WTC11 (cell line): Measurements from ENCODE around the gene HEPACAM.

Source experiments
- IRF2 ChIP-seq: sonication (generic); formaldehyde crosslinking; IDR thresholded peaks from 2 replicates; pipeline ENCODE4 v1.8.0; 2022; ENCODE audit warnings: low read depth, missing genetic modification reagents, borderline replicate concordance
- NFYB ChIP-seq: sonication (generic); formaldehyde crosslinking; conservative IDR thresholded peaks from 2 replicates; pipeline ENCODE4 v1.8.0; 2022; ENCODE audit warnings: low read depth, missing genetic modification reagents
- NR2C2 ChIP-seq: sonication (generic); formaldehyde crosslinking; IDR thresholded peaks from 2 replicates; pipeline ENCODE4 v1.8.0; 2022; ENCODE audit warnings: mild to moderate bottlenecking, missing genetic modification reagents
- ZNF416 ChIP-seq: fragments of 250-450 bp; sonication (Bioruptor Pico); IDR thresholded peaks from 2 replicates; pipeline ENCODE4 v1.9.0; 2021; ENCODE audit warnings: mild to moderate bottlenecking, inconsistent platforms
- TF ChIP-seq, protein P1 (sequence below): sonication (generic); formaldehyde crosslinking; IDR thresholded peaks from 2 replicates; pipeline ENCODE4 v1.8.1; 2023; ENCODE audit warnings: mild to moderate bottlenecking, missing genetic modification reagents, borderline replicate concordance
- TF ChIP-seq, protein P2 (sequence below): sonication (generic); formaldehyde crosslinking; IDR thresholded peaks from 2 replicates; pipeline ENCODE4 v1.8.1; 2022; ENCODE audit warnings: low read depth, mild to moderate bottlenecking, moderate library complexity, missing genetic modification reagents, borderline replicate concordance
- TF ChIP-seq, protein P3 (sequence below): fragments of 200-600 bp; IDR thresholded peaks from 2 replicates; pipeline ENCODE4 v1.8.0; 2022; ENCODE audit warnings: antibody characterized with exemption
- TF ChIP-seq, protein P4 (sequence below): sonication (generic); formaldehyde crosslinking; IDR thresholded peaks from 2 replicates; pipeline ENCODE4 v1.8.1; 2023; ENCODE audit warnings: mild to moderate bottlenecking, missing genetic modification reagents
- TF ChIP-seq, protein P5 (sequence below): sonication (generic); formaldehyde crosslinking; conservative IDR thresholded peaks from 2 replicates; pipeline ENCODE4 v1.8.1; 2023; ENCODE audit warnings: mild to moderate bottlenecking, low read depth, missing genetic modification reagents, moderate library complexity
- TF ChIP-seq, protein P6 (sequence below): sonication (generic); formaldehyde crosslinking; IDR thresholded peaks from 2 replicates; pipeline ENCODE4 v1.8.0; 2022; ENCODE audit warnings: missing genetic modification reagents
- TF ChIP-seq, protein P7 (sequence below): sonication (generic); formaldehyde crosslinking; IDR thresholded peaks from 2 replicates; pipeline ENCODE4 v1.8.0; 2023; ENCODE audit warnings: missing genetic modification reagents
- TF ChIP-seq, protein P8 (sequence below): sonication (generic); formaldehyde crosslinking; IDR thresholded peaks from 2 replicates; pipeline ENCODE4 v1.8.0; 2022; ENCODE audit warnings: mild to moderate bottlenecking, missing genetic modification reagents

DNA sequence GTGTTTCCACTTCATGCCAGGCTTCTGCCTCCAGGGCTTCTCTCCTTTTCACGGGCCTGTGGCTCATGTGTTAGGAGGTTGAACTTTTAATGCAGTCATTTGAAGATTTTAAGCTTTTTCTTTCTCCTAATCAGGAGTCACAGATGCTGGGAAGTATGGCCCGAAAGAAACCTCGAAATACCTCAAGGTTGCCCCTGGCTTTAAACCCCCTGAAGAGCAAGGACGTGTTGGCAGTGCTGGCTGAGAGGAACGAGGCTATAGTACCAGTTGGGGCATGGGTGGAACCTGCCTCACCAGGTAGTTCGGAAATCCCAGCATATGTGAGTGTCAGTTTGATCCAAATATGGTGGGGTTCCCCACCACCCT, 18.7 kb upstream of the HEPACAM start:
- TF ChIP-seq, protein P1, sequence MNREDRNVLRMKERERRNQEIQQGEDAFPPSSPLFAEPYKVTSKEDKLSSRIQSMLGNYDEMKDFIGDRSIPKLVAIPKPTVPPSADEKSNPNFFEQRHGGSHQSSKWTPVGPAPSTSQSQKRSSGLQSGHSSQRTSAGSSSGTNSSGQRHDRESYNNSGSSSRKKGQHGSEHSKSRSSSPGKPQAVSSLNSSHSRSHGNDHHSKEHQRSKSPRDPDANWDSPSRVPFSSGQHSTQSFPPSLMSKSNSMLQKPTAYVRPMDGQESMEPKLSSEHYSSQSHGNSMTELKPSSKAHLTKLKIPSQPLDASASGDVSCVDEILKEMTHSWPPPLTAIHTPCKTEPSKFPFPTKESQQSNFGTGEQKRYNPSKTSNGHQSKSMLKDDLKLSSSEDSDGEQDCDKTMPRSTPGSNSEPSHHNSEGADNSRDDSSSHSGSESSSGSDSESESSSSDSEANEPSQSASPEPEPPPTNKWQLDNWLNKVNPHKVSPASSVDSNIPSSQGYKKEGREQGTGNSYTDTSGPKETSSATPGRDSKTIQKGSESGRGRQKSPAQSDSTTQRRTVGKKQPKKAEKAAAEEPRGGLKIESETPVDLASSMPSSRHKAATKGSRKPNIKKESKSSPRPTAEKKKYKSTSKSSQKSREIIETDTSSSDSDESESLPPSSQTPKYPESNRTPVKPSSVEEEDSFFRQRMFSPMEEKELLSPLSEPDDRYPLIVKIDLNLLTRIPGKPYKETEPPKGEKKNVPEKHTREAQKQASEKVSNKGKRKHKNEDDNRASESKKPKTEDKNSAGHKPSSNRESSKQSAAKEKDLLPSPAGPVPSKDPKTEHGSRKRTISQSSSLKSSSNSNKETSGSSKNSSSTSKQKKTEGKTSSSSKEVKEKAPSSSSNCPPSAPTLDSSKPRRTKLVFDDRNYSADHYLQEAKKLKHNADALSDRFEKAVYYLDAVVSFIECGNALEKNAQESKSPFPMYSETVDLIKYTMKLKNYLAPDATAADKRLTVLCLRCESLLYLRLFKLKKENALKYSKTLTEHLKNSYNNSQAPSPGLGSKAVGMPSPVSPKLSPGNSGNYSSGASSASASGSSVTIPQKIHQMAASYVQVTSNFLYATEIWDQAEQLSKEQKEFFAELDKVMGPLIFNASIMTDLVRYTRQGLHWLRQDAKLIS (CRISPR knock-in tag) = no peak
- TF ChIP-seq, protein P2, sequence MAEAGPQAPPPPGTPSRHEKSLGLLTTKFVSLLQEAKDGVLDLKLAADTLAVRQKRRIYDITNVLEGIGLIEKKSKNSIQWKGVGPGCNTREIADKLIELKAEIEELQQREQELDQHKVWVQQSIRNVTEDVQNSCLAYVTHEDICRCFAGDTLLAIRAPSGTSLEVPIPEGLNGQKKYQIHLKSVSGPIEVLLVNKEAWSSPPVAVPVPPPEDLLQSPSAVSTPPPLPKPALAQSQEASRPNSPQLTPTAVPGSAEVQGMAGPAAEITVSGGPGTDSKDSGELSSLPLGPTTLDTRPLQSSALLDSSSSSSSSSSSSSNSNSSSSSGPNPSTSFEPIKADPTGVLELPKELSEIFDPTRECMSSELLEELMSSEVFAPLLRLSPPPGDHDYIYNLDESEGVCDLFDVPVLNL = no peak
- TF ChIP-seq, protein P3, sequence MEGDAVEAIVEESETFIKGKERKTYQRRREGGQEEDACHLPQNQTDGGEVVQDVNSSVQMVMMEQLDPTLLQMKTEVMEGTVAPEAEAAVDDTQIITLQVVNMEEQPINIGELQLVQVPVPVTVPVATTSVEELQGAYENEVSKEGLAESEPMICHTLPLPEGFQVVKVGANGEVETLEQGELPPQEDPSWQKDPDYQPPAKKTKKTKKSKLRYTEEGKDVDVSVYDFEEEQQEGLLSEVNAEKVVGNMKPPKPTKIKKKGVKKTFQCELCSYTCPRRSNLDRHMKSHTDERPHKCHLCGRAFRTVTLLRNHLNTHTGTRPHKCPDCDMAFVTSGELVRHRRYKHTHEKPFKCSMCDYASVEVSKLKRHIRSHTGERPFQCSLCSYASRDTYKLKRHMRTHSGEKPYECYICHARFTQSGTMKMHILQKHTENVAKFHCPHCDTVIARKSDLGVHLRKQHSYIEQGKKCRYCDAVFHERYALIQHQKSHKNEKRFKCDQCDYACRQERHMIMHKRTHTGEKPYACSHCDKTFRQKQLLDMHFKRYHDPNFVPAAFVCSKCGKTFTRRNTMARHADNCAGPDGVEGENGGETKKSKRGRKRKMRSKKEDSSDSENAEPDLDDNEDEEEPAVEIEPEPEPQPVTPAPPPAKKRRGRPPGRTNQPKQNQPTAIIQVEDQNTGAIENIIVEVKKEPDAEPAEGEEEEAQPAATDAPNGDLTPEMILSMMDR = no peak
- TF ChIP-seq, protein P4, sequence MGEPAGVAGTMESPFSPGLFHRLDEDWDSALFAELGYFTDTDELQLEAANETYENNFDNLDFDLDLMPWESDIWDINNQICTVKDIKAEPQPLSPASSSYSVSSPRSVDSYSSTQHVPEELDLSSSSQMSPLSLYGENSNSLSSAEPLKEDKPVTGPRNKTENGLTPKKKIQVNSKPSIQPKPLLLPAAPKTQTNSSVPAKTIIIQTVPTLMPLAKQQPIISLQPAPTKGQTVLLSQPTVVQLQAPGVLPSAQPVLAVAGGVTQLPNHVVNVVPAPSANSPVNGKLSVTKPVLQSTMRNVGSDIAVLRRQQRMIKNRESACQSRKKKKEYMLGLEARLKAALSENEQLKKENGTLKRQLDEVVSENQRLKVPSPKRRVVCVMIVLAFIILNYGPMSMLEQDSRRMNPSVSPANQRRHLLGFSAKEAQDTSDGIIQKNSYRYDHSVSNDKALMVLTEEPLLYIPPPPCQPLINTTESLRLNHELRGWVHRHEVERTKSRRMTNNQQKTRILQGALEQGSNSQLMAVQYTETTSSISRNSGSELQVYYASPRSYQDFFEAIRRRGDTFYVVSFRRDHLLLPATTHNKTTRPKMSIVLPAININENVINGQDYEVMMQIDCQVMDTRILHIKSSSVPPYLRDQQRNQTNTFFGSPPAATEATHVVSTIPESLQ (CRISPR knock-in tag) = no peak
- TF ChIP-seq IRF2 (CRISPR knock-in tag) = no peak
- TF ChIP-seq ZNF416 (CRISPR knock-in tag) = no peak
- no peak for TF ChIP-seq NFYB
- TF ChIP-seq, protein P5, sequence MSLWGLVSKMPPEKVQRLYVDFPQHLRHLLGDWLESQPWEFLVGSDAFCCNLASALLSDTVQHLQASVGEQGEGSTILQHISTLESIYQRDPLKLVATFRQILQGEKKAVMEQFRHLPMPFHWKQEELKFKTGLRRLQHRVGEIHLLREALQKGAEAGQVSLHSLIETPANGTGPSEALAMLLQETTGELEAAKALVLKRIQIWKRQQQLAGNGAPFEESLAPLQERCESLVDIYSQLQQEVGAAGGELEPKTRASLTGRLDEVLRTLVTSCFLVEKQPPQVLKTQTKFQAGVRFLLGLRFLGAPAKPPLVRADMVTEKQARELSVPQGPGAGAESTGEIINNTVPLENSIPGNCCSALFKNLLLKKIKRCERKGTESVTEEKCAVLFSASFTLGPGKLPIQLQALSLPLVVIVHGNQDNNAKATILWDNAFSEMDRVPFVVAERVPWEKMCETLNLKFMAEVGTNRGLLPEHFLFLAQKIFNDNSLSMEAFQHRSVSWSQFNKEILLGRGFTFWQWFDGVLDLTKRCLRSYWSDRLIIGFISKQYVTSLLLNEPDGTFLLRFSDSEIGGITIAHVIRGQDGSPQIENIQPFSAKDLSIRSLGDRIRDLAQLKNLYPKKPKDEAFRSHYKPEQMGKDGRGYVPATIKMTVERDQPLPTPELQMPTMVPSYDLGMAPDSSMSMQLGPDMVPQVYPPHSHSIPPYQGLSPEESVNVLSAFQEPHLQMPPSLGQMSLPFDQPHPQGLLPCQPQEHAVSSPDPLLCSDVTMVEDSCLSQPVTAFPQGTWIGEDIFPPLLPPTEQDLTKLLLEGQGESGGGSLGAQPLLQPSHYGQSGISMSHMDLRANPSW (CRISPR knock-in tag) = no peak
- TF ChIP-seq, protein P6, sequence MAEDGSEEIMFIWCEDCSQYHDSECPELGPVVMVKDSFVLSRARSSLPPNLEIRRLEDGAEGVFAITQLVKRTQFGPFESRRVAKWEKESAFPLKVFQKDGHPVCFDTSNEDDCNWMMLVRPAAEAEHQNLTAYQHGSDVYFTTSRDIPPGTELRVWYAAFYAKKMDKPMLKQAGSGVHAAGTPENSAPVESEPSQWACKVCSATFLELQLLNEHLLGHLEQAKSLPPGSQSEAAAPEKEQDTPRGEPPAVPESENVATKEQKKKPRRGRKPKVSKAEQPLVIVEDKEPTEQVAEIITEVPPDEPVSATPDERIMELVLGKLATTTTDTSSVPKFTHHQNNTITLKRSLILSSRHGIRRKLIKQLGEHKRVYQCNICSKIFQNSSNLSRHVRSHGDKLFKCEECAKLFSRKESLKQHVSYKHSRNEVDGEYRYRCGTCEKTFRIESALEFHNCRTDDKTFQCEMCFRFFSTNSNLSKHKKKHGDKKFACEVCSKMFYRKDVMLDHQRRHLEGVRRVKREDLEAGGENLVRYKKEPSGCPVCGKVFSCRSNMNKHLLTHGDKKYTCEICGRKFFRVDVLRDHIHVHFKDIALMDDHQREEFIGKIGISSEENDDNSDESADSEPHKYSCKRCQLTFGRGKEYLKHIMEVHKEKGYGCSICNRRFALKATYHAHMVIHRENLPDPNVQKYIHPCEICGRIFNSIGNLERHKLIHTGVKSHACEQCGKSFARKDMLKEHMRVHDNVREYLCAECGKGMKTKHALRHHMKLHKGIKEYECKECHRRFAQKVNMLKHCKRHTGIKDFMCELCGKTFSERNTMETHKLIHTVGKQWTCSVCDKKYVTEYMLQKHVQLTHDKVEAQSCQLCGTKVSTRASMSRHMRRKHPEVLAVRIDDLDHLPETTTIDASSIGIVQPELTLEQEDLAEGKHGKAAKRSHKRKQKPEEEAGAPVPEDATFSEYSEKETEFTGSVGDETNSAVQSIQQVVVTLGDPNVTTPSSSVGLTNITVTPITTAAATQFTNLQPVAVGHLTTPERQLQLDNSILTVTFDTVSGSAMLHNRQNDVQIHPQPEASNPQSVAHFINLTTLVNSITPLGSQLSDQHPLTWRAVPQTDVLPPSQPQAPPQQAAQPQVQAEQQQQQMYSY (CRISPR knock-in tag) = no peak
- TF ChIP-seq, protein P7, sequence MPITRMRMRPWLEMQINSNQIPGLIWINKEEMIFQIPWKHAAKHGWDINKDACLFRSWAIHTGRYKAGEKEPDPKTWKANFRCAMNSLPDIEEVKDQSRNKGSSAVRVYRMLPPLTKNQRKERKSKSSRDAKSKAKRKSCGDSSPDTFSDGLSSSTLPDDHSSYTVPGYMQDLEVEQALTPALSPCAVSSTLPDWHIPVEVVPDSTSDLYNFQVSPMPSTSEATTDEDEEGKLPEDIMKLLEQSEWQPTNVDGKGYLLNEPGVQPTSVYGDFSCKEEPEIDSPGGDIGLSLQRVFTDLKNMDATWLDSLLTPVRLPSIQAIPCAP = no peak
- no peak for TF ChIP-seq NR2C2 (CRISPR knock-in tag)
- TF ChIP-seq, protein P8, sequence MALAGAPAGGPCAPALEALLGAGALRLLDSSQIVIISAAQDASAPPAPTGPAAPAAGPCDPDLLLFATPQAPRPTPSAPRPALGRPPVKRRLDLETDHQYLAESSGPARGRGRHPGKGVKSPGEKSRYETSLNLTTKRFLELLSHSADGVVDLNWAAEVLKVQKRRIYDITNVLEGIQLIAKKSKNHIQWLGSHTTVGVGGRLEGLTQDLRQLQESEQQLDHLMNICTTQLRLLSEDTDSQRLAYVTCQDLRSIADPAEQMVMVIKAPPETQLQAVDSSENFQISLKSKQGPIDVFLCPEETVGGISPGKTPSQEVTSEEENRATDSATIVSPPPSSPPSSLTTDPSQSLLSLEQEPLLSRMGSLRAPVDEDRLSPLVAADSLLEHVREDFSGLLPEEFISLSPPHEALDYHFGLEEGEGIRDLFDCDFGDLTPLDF = no peak
